ENCODE results near the gene SOX2.

Gene SOX2

DNA sequence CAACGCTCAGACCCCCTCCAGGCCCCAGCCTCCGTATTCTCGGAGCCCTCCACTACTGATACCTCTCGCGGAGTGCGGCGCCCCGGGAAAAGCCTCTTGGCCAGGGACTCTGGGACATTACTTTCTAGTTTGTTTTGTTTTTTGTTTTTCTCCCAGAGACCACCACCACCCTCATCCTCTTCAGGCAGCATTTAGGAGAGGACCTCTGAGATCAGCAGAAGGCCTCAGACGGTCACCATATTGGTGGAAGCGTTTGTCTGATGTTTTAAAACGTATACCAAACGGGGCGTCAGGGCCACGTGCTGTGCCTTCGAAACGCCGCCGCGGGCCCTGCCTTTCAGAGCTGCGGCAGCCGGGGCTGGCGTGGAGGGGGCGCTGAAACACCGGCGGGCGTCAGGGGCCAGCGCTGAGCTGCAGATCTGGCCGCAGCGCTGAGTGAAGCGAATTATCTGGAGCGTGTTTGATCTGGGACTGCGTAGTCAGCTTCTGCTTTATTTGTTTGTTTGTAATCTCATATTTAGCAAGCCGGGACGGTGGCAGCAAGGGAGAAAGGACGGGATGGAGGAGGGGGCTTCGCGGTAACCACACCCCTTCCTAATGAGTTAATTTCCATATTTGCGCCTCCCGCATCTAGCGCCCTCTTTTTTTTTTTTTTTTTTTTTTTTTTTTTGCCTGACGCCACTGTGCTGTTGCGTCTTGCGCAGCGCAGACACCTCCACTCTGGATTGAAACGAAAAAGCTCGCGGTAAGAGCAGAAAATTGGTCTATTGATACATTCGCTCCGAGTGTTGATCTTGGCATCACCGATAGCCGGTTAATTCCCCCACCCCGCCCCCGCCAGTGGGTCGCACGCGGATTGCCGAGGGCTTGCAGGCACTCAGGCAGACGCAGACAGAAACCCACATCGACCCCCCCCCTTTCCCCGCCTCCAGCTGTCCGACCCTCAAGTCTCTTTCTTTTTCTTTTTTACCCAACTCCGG, 14.9 kb downstream of the SOX2 start:
- Histone ChIP-seq H3K9me3 (ENCODE audit: insufficient read depth, low read depth, low read length) (no peaks in the 10 kb centered on the region; the same call in 1 of the 2 replicates), H2AFZ (ENCODE audit: low read length) (no peak overlapping the region), H4K20me1 (ENCODE audit: insufficient read depth, low read length, poor library complexity, severe bottlenecking) (no peaks in the 10 kb centered on the region), H3K4me2 (ENCODE audit: low read depth, low read length, poor library complexity, severe bottlenecking) (no peak overlapping the region), H3K36me3 (ENCODE audit: insufficient read depth, low read length) (no peaks in the 10 kb centered on the region), H3F3A (ENCODE audit: low read depth) (no peaks in the 10 kb centered on the region), H3K4me1 (ENCODE audit: insufficient read depth, low read length, poor library complexity, severe bottlenecking) (no peaks in the 10 kb centered on the region), H3K9ac (ENCODE audit: low read depth, low read length, poor library complexity, severe bottlenecking) (no peak overlapping the region), H3K27me3 (ENCODE audit: insufficient read depth, low read length, poor library complexity, severe bottlenecking) (no peaks in the 10 kb centered on the region), H3K9me2 (replicated peaks; ENCODE audit: low read depth, low read length) (no peaks in the 10 kb centered on the region), H3K79me2 (ENCODE audit: insufficient read depth, low read length) (no peaks in the 10 kb centered on the region), H3K4me3 (ENCODE audit: low read length, poor library complexity, severe bottlenecking) (no peak overlapping the region)
- TF ChIP-seq, protein P1, sequence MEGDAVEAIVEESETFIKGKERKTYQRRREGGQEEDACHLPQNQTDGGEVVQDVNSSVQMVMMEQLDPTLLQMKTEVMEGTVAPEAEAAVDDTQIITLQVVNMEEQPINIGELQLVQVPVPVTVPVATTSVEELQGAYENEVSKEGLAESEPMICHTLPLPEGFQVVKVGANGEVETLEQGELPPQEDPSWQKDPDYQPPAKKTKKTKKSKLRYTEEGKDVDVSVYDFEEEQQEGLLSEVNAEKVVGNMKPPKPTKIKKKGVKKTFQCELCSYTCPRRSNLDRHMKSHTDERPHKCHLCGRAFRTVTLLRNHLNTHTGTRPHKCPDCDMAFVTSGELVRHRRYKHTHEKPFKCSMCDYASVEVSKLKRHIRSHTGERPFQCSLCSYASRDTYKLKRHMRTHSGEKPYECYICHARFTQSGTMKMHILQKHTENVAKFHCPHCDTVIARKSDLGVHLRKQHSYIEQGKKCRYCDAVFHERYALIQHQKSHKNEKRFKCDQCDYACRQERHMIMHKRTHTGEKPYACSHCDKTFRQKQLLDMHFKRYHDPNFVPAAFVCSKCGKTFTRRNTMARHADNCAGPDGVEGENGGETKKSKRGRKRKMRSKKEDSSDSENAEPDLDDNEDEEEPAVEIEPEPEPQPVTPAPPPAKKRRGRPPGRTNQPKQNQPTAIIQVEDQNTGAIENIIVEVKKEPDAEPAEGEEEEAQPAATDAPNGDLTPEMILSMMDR (conservative IDR thresholded peaks at IDR 0.05; ENCODE audit: low read length) = no peak
- no peak for TF ChIP-seq EZH2phosphoT487 (IDR thresholded peaks at IDR 0.05; ENCODE audit: borderline replicate concordance)

DNA sequence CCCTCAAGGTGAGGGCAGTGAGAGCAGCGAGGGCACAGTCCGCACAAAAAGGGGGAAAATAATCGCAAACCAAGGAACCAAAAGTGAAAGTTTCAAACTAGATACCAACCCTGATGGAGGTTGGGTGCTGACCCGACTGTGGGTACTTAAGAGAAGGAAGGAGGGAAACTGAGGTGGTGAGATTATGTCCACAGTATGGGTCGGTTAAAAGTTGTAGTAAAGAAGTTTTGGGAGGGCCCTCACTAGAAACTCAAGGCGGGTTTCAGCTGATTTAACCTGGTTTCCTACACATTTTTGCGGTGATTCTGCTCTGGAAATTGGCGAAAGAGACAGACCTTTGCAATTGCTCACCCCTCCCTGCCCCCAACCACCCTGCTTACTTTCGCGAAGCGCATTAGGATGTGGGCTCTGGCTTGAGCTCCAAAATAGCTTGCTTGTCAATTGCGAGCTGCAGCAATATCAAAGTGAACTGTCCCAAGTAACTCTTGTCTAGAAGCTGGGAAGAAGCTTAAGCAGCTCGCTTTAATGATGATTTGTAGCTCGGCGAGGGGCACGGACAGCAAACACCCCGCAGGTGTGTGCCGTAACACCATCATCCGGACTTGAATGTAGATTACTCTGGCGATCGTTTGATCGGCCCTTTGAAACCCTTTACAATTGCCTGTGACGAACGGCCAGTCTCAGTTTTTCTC, 15.8 kb downstream of the SOX2 start:
- no peaks in the 10 kb centered on the region for H4K20me1 ChIP-seq (ENCODE audit: insufficient read depth, low read length, poor library complexity, severe bottlenecking)
- no peak overlapping the region for H3K4me2 ChIP-seq (ENCODE audit: low read depth, low read length, poor library complexity, severe bottlenecking)
- no peaks in the 10 kb centered on the region for H3F3A ChIP-seq (ENCODE audit: low read depth)
- no peaks in the 10 kb centered on the region for H3K79me2 ChIP-seq (ENCODE audit: insufficient read depth, low read length)
- H3K27me3 ChIP-seq (ENCODE audit: insufficient read depth, low read length, poor library complexity, severe bottlenecking) = no peaks in the 10 kb centered on the region
- no peaks in the 10 kb centered on the region for H3K4me1 ChIP-seq (ENCODE audit: insufficient read depth, low read length, poor library complexity, severe bottlenecking)
- TF ChIP-seq, protein P1 (conservative IDR thresholded peaks at IDR 0.05; ENCODE audit: low read length) = no peak
- TF ChIP-seq EZH2phosphoT487 (IDR thresholded peaks at IDR 0.05; ENCODE audit: borderline replicate concordance) = no peak
- no peaks in the 10 kb centered on the region for H3K36me3 ChIP-seq (ENCODE audit: insufficient read depth, low read length)
- H2AFZ ChIP-seq (ENCODE audit: low read length) = no peak overlapping the region
- no peak overlapping the region for H3K9ac ChIP-seq (ENCODE audit: low read depth, low read length, poor library complexity, severe bottlenecking)
- H3K9me3 ChIP-seq (ENCODE audit: insufficient read depth, low read depth, low read length) = no peaks in the 10 kb centered on the region; the same call in 1 of the 2 replicates
- H3K9me2 ChIP-seq (replicated peaks; ENCODE audit: low read depth, low read length) = no peaks in the 10 kb centered on the region
- no peak overlapping the region for H3K4me3 ChIP-seq (ENCODE audit: low read length, poor library complexity, severe bottlenecking)

DNA sequence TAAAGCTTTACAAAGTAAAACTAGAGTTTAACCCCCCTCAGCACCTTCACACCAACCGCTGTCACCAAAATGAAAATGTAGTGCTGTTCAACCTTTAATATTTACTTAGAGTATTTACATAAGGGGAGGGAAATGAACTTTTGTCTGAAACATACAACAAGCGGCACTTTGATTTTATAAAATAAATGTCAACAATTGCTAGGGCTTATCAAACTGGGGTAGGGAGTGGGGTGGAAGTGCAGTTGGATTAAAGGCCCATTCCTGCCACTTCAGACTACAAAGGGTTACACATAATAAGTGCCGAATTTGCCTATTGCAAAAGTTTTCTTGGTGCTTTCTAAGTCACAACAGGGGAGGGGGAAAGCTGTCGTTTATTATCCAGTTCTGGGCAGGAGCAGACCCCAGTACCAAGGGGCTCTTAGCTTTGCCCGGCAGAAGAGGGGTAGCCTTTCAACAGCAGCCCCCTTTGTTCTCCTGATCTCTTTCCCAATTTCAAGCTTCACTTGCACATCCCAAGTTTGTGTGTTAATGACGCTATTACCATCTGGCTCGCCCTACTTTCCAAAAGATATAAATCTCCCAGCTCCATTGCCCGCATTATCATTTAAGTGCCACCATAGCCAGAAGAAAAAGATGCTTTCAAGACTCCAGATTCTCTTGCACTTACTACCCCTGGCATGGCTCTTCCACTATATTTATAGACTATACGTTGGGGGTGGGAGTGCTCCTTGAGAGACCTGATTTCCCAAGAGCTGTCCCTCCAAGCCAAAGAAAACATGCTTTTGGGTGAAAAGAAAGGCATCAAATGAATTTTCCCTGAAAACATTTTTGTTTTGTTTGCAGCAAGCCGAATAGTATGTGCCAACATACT, 17.0 kb downstream of the SOX2 start:
- H2AFZ ChIP-seq (ENCODE audit: low read length) = no peak overlapping the region
- H3K4me1 ChIP-seq (ENCODE audit: insufficient read depth, low read length, poor library complexity, severe bottlenecking) = no peaks in the 10 kb centered on the region
- no peaks in the 10 kb centered on the region for H3F3A ChIP-seq (ENCODE audit: low read depth)
- H3K9me3 ChIP-seq (ENCODE audit: insufficient read depth, low read depth, low read length) = no peaks in the 10 kb centered on the region; the same call in 1 of the 2 replicates
- H3K9ac ChIP-seq (ENCODE audit: low read depth, low read length, poor library complexity, severe bottlenecking) = no peak overlapping the region
- no peak overlapping the region for H3K4me2 ChIP-seq (ENCODE audit: low read depth, low read length, poor library complexity, severe bottlenecking)
- H3K27me3 ChIP-seq (ENCODE audit: insufficient read depth, low read length, poor library complexity, severe bottlenecking) = no peaks in the 10 kb centered on the region
- H3K36me3 ChIP-seq (ENCODE audit: insufficient read depth, low read length) = no peaks in the 10 kb centered on the region
- H3K79me2 ChIP-seq (ENCODE audit: insufficient read depth, low read length) = no peaks in the 10 kb centered on the region
- no peak overlapping the region for H3K4me3 ChIP-seq (ENCODE audit: low read length, poor library complexity, severe bottlenecking)
- H4K20me1 ChIP-seq (ENCODE audit: insufficient read depth, low read length, poor library complexity, severe bottlenecking) = no peaks in the 10 kb centered on the region
- no peaks in the 10 kb centered on the region for H3K9me2 ChIP-seq (replicated peaks; ENCODE audit: low read depth, low read length)
- TF ChIP-seq, protein P1 (conservative IDR thresholded peaks at IDR 0.05; ENCODE audit: low read length) = no peak
- TF ChIP-seq EZH2phosphoT487 (IDR thresholded peaks at IDR 0.05; ENCODE audit: borderline replicate concordance) = no peak

Measured in Loucy (cell line).